Calu3 (cell line): ENCODE results near the gene S1PR5. TPM values are rescaled to one million over a fixed set of nuclear protein-coding genes. Genes with fewer than 3 reads are reported as not detected.

Experiments used
- BruUV-seq: library from RNA; stranded (reverse); fragments of 400-500 nt; replicated peaks from 2 replicates; lab custom pipeline; 2021; lab: Mats Ljungman, UMichigan
- CTCF ChIA-PET: fragments of 300-600 bp; sonication (Branson Sonifier 250); formaldehyde crosslinking; loops from one replicate; lab custom pipeline; 2022; ENCODE audit warnings: antibody characterized with exemption; lab: Charles Lee
- DNase-seq: peaks from one replicate; pipeline ENCODE4 v3.0.0; 2022
- H3K27ac Mint-ChIP-seq: one replicate; pipeline ENCODE4 v1.8.0; 2022; ENCODE audit warnings: mixed read lengths; ENCODE audit not compliant: unreplicated experiment
- H3K27me3 Mint-ChIP-seq: one replicate; pipeline ENCODE4 v1.8.0; 2022; ENCODE audit warnings: mixed read lengths; ENCODE audit not compliant: unreplicated experiment
- H3K36me3 Mint-ChIP-seq: one replicate; pipeline ENCODE4 v1.8.0; 2022; ENCODE audit warnings: mild to moderate bottlenecking, moderate library complexity, mixed read lengths; ENCODE audit not compliant: insufficient read depth, unreplicated experiment
- H3K4me1 Mint-ChIP-seq: one replicate; pipeline ENCODE4 v1.8.0; 2022; ENCODE audit warnings: mild to moderate bottlenecking, low read depth, mixed read lengths; ENCODE audit not compliant: unreplicated experiment
- H3K4me3 Mint-ChIP-seq: one replicate; pipeline ENCODE4 v1.8.0; 2022; ENCODE audit warnings: mild to moderate bottlenecking, low read depth, moderate library complexity, mixed read lengths; ENCODE audit not compliant: unreplicated experiment
- H3K9me3 Mint-ChIP-seq: one replicate; pipeline ENCODE4 v1.8.0; 2022; ENCODE audit warnings: low read depth, mixed read lengths; ENCODE audit not compliant: unreplicated experiment
- CTCF ChIP-seq: fragments of 200-600 bp; IDR thresholded peaks from one replicate; pipeline ENCODE4 v1.8.0; 2022; ENCODE audit warnings: antibody characterized with exemption; ENCODE audit not compliant: unreplicated experiment
- intact Hi-C: fragments of 100-400 bp; cut with micrococcal nuclease; formaldehyde crosslinking; loops from one replicate; pipeline ENCODE4 v1.10.0; 2022; ENCODE audit not compliant: unreplicated experiment
- microRNA-seq: library from miRNA; unstranded; fragments of <30 nt; microRNA quantifications from one replicate; pipeline ENCODE4 v1.2.0, GENCODE V29; 2022
- total RNA-seq: library from RNA; stranded (reverse); gene quantifications from 2 replicates; pipeline ENCODE4 v1.2.3, GENCODE V29; 2022

Gene S1PR5
- total RNA-seq, 1 experiment from 2014 or later: not detected

GRCh38 chr19:10468133-10468532, 49.1 kb downstream of the S1PR5 start:
- Mint-ChIP-seq H3K27me3 (no peaks in the 10 kb centered on the region), H3K9me3 (no peaks in the 10 kb centered on the region), H3K27ac (no peak overlapping the region), H3K36me3 (no peaks in the 10 kb centered on the region), H3K4me1 (no peaks in the 10 kb centered on the region), H3K4me3 (no peak overlapping the region)
- CTCF ChIA-PET: no interaction called here
- DNase-seq: no peak
- intact Hi-C loops: no loop called here
- TF ChIP-seq CTCF: no peak
- no TSS peak for BruUV-seq

- DNase-seq: no peak
- BruUV-seq: no TSS peak
- CTCF ChIA-PET: no interaction called here
- H3K4me3 Mint-ChIP-seq: no peak overlapping the region
- no peaks in the 10 kb centered on the region for H3K27me3 Mint-ChIP-seq
- no peaks in the 10 kb centered on the region for H3K36me3 Mint-ChIP-seq
- H3K27ac Mint-ChIP-seq: no peak overlapping the region
- no peaks in the 10 kb centered on the region for H3K4me1 Mint-ChIP-seq
- TF ChIP-seq CTCF: no peak
- no peaks in the 10 kb centered on the region for H3K9me3 Mint-ChIP-seq
- intact Hi-C loops: no loop called here
These were observed 50.0 kb downstream of the S1PR5 start for GRCh38 chr19:10467104-10467706.

GRCh38 chr19:10464456-10464855, 52.8 kb downstream of the S1PR5 start:
- BruUV-seq: no TSS peak
- no peak for DNase-seq

More at GRCh38 chr19:10464456-10464855, 52.8 kb downstream of the S1PR5 start:
- Mint-ChIP-seq H3K4me3 (no peak overlapping the region), H3K36me3 (no peaks in the 10 kb centered on the region), H3K27ac (no peak overlapping the region), H3K27me3 (no peaks in the 10 kb centered on the region), H3K9me3 (no peaks in the 10 kb centered on the region), H3K4me1 (no peaks in the 10 kb centered on the region)
- intact Hi-C loops: no loop called here
- no peak for TF ChIP-seq CTCF
- CTCF ChIA-PET: interaction anchor here (0.6 kb wide), 1 partner anchor 84 kb away, joined by 3 read pairs; no protein-coding TSS in a partner anchor

Small RNA genes lying within 50 kb of the gene (microRNA-seq; reads per million reads assigned to microRNA genes)
- gene MIR1238: not detected

Other genes starting within 250 kb of the S1PR5 start
- 91.0 and 147 TPM in 2 replicates for gene ICAM1, start 246.3 kb downstream of the S1PR5 start, total RNA-seq
- gene ICAM4, start 230.5 kb downstream of the S1PR5 start, total RNA-seq: 1.6 and 1.7 TPM in 2 replicates
- gene ICAM5, start 227.5 kb downstream of the S1PR5 start, total RNA-seq: 0.61 and 1.3 TPM in 2 replicates
- gene ZGLP1, start 207.6 kb downstream of the S1PR5 start, total RNA-seq: 4.6 and 7.0 TPM in 2 replicates
- gene FDX2, start 201.4 kb downstream of the S1PR5 start, total RNA-seq: 18.7 and 18.9 TPM in 2 replicates
- gene RAVER1, start 183.9 kb downstream of the S1PR5 start, total RNA-seq: 38.5 and 43.2 TPM in 2 replicates
- 10.8 and 11.1 TPM in 2 replicates for gene ICAM3, start 177.8 kb downstream of the S1PR5 start, total RNA-seq
- 120 and 130 TPM in 2 replicates for gene TYK2, start 136.9 kb downstream of the S1PR5 start, total RNA-seq
- gene CDC37, start 113.9 kb downstream of the S1PR5 start, total RNA-seq: 181 and 187 TPM in 2 replicates
- 2.8 and 3.6 TPM in 2 replicates for gene PDE4A, start 96.9 kb downstream of the S1PR5 start, total RNA-seq
- gene KEAP1, start 14.1 kb downstream of the S1PR5 start, total RNA-seq: 45.2 and 46.8 TPM in 2 replicates
- 18.7 and 24.5 TPM in 2 replicates for gene ATG4D, start 26.5 kb upstream of the S1PR5 start, total RNA-seq
- gene KRI1, start 48.6 kb upstream of the S1PR5 start, total RNA-seq: 29.6 and 30.8 TPM in 2 replicates
- 4.2 and 4.4 TPM in 2 replicates for gene CDKN2D, start 51.5 kb upstream of the S1PR5 start, total RNA-seq
- gene AP1M2, start 69.9 kb upstream of the S1PR5 start, total RNA-seq: 73.7 and 77.9 TPM in 2 replicates
- gene SLC44A2, start 108.1 kb upstream of the S1PR5 start, total RNA-seq: 130 and 151 TPM in 2 replicates
- gene ILF3, start 136.9 kb upstream of the S1PR5 start, total RNA-seq: 262 and 267 TPM in 2 replicates
- gene QTRT1, start 184.0 kb upstream of the S1PR5 start, total RNA-seq: 44.1 and 44.9 TPM in 2 replicates
- gene DNM2, start 200.6 kb upstream of the S1PR5 start, total RNA-seq: 126 and 138 TPM in 2 replicates